CD4-positive, alpha-beta T cell treated with Interferon alpha-2 for 1 hour (primary cell): Measurements from ENCODE around the gene CCDC88A.
"Not testable (repeated sequence)": the region's sequence is repeated elsewhere in the genome, so short reads cannot be mapped to it uniquely, and the experiment has no call there.

Experiments used
- DNase-seq, 2 donors: peaks; one replicate each; pipeline ENCODE4 v3.0.0-alpha.2; 2020 to 2022

Gene CCDC88A, protein sequence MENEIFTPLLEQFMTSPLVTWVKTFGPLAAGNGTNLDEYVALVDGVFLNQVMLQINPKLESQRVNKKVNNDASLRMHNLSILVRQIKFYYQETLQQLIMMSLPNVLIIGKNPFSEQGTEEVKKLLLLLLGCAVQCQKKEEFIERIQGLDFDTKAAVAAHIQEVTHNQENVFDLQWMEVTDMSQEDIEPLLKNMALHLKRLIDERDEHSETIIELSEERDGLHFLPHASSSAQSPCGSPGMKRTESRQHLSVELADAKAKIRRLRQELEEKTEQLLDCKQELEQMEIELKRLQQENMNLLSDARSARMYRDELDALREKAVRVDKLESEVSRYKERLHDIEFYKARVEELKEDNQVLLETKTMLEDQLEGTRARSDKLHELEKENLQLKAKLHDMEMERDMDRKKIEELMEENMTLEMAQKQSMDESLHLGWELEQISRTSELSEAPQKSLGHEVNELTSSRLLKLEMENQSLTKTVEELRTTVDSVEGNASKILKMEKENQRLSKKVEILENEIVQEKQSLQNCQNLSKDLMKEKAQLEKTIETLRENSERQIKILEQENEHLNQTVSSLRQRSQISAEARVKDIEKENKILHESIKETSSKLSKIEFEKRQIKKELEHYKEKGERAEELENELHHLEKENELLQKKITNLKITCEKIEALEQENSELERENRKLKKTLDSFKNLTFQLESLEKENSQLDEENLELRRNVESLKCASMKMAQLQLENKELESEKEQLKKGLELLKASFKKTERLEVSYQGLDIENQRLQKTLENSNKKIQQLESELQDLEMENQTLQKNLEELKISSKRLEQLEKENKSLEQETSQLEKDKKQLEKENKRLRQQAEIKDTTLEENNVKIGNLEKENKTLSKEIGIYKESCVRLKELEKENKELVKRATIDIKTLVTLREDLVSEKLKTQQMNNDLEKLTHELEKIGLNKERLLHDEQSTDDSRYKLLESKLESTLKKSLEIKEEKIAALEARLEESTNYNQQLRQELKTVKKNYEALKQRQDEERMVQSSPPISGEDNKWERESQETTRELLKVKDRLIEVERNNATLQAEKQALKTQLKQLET (N-terminal part only)

DNA sequence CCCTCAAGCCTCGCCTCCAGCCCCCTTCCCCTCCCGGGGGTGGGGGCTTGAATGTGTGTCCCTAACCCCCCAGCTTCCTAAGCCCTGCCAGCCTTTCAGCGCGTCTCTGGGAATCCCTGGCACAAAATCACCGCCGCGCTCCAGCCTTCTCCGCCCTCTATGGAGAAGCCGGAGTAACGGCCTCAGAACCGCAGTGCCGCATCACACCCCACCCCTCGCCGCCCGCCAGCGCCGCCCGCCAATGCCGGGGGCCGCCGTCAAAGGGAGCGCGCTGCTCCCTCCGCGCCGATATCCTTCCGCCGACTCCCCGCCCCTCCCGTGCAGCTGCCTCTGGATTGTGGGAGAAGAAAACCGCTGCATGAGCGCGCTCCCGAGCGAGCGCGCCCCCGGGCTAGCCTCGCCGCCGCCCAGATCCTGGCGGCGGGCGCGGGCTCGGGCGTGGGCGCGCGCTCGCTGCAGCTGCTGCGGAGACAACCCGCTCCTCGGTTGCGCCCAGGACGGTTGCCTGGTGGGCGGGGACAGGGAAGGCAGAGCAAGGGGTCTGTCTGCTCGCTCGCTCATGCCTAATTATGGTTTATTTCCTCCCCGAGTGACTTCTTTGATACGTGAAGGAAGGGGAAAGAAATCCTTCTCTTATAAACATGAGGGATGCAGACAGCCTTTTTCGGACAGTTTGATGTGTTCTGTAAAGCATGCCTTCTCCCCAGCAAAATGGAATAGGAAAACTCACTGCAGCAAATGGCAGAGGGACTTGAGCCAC is at the start of gene CCDC88A:
CCDC88A (minus strand) TSS at position 178 of the 760 bp plus-strand sequence. CDS start 777 bp downstream, outside the sequence.
- peak; percentile 88 to 93 for DNase-seq

GRCh38 chr2:55461679-55462078 is 42.0 kb upstream of the CCDC88A start:
- no peak for DNase-seq

DNA sequence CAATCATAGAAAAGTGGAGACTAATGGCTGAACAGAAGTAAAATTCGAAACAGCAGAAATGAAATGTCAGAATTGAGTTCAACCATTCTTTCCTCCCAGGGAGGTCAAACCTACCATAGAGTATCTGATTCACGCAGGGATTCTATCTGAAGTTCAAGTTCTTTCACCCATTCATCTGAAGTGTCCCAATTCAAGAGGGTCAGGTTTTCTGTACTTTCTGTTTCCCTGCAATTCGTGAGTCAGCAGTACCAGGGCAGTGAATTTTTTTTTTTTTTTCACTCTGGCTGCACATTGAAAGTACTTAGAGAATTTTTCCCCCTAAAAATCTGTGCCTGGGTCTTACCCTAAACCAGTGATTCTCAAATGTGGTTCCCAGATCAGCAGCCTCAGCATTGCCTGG is 40.9 kb upstream of the CCDC88A start:
- no peak for DNase-seq

- DNase-seq = no peak
Measured at GRCh38 chr2:55459714-55460274, 40.1 kb upstream of the CCDC88A start.

DNA sequence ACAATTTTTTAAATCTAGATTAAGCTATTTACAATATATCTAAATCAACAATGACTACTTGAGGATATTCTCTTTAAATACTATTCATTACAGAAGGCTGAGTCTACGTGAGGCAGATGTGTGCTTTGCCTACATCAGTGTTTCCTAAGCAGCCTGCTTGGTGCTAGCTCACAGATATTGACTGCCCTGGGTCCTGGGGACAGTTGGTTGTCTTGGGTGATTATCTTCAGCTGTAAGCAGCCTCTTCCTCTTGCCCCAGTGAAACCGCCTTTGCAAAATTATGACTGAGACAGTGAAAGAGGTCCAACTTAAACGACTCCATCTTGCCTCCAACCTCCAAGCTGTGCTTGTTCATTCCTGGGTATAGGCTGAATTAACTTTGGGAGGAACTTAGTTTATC is 39.6 kb upstream of the CCDC88A start:
- DNase-seq = no peak

GRCh38 chr2:55454121-55454520 is 34.5 kb upstream of the CCDC88A start:
- DNase-seq = no peak

DNA sequence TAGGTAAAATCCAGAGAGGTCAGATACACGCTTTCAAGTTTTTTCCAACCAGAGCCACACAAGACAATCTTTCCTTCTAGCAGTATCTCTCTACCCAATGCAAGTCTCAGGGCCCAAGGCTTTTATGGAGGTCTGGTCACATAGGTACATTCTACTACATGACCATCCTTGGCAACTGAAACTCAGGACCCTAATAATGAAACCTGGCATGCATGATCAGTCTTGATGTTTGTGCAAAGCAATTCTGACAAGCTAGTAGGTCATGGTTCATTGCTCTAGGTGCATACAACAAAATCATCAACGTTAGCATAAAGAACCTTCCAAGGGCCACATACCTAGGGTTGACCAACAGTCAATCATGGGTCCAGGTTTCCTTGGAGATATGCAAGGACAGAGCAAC is 33.2 kb upstream of the CCDC88A start:
- no peak for DNase-seq

- DNase-seq = no peak
Measured at GRCh38 chr2:55451699-55452098, 32.0 kb upstream of the CCDC88A start.

DNA sequence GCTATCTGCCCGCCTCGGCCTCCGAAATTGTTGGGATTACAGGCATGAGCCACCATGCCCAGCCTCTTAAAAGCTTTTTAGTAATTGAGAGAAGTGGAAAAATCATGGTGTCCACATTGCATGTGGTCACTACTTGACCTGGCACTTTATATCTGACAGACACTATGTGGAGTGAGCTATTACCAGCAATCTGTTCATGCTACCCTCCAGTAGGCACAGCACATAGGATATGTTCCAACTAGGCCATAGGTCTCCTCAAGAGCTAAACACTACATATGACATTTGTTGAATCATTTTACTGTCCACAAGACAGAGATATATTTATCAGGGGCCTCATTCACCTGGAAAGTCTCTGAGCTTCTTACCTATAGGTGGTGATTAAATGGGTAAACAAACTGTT is 30.4 kb upstream of the CCDC88A start:
- not testable (repeated sequence) for DNase-seq

GRCh38 chr2:55442045-55442760 is 22.5 kb upstream of the CCDC88A start:
- not testable (repeated sequence) for DNase-seq

GRCh38 chr2:55441280-55441892 is 21.7 kb upstream of the CCDC88A start:
- no peak for DNase-seq

GRCh38 chr2:55439101-55439397 is 19.4 kb upstream of the CCDC88A start:
- no peak for DNase-seq

- no peak for DNase-seq
Measured at GRCh38 chr2:55438391-55439100, 18.9 kb upstream of the CCDC88A start.

DNA sequence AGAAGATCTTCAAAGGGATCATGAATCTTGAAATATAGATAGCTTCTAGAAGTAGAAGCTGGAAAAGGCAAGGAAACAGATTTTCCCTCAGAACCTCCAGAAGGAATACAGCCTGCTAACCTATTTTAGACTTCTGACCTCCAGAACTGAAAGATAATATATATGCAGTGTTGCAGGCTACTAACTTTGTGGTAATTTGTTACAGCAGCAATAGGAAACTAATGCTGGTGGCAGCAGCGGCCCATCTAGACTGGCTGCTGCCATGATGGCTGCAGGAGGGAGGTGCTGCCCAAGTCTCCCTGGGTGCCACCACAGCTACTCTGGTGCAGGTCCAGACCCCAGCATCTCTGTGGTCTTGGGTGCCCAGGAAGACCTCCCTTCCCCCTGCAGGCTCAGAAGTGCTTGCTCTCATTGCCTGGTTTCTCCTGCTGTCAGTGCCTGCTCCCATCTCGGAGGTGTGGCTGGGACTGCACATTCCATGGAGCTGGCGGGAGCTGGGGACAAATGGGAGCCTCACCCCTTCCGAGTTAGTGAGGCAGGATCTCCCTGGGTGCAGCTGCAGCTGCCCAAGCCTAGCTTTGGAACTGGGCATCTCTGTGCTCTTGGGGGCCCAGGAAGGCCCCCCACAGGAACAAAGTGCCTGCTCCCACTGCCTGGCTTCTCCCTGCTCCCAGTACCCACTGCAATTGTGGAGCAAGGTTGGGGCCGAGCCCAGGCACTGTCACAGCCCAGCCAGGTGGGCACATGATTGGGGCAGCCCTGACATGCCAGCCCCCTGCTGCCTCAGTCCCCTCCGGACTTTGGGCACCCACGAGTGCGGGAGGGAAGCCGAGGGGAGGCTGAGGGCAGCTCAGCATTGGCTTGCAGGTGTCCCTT is 18.1 kb upstream of the CCDC88A start:
- DNase-seq = no peak

GRCh38 chr2:55431982-55432627 is 12.4 kb upstream of the CCDC88A start:
- peak in 1 of 2 donors; percentile 47 for DNase-seq

GRCh38 chr2:55430211-55430975 is 10.7 kb upstream of the CCDC88A start:
- DNase-seq = no peak

DNA sequence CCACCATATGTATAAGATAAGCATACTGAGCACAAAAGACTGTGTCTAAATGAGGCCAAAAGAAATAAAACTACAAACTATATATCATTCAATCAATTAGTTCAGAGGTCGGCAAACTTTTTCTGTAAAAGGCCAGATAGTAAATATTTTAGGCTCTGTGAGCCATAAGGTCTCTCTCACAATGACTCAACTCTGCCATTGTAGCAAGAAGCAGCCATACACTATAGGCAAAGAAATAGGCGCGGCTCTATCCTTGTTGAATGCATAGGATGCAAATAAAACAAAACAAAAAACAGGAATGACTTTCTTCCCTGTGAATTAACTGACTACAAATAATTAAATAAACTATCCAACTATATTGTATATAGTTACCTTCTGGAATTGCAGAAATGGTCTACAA is 8.6 kb upstream of the CCDC88A start:
- no peak for DNase-seq

- no peak for DNase-seq
Measured at GRCh38 chr2:55425431-55425831, 5.8 kb upstream of the CCDC88A start.
